HepG2 (cell line): ENCODE results near the gene OLFM1.

Experiments used
- CHD2 ChIP-seq: IDR thresholded peaks from 2 replicates; pipeline ENCODE4 v1.6.1; 2011; ENCODE audit warnings: low read depth, low read length, improper control_type of control experiment
- EZH2 ChIP-seq: conservative IDR thresholded peaks from 2 replicates; pipeline ENCODE4 v1.6.1; 2012; ENCODE audit warnings: mild to moderate bottlenecking, low read depth, low read length, moderate library complexity

DNA sequence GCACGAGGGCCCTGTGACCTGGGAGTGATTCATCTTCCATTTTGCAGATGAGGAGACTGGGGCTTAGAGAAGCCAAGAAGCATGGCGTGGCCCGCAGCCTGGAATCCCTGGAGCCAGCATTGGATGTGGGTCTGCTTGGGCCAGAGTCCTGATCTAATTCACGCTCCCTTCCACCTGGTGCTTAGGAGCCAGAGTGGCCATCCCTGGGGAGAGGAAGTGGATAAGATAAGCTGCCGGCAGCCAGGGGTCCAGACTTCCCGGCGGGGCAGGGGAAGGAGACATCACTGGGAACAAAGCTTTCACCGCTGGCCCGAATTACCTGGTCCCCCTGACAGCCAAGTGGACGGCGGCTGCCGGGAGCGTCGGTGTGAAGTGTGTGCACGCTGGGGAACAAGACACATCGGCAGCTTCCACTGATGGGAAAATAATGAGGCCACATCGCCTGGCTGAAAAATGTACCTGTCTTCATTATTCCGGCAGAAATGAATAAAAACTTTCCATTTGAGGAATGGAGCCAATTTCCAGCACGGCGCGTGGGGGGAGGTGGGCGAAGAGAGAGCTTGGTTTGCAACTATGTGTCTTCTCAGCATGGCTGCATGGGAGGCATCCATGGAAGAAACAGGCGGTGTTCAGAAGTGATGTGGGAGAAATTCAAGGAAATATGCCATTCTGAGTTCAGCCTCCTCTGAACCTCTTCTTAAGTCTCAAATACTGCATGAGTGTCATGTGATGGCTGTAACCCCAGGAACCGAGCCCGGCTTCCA lies 78.5 kb downstream of the OLFM1 start:
- TF ChIP-seq EZH2 (no peak), CHD2 (no peak)
